Spinal cord (tissue), 10 donors: ENCODE data around the gene DLD. TPM values are rescaled to one million over a fixed set of nuclear protein-coding genes. Genes with fewer than 3 reads are reported as not detected.

Experiments
- DNase-seq, 6 donors: peaks; one replicate each; pipeline versions ENCODE4 v3.0.0 to v3.0.0-alpha.2; 2013 to 2015; ENCODE audit warnings: low spot score in 6 of 6, low read depth in 4 of 6
- H3K27ac ChIP-seq: one replicate; pipeline ENCODE4 v1.5.1; 2013; ENCODE audit warnings: low read depth, low read length, control low read depth
- H3K27me3 ChIP-seq: one replicate; pipeline ENCODE4 v1.6.1; 2013; ENCODE audit warnings: low read length; ENCODE audit not compliant: control insufficient read depth, insufficient read depth
- H3K36me3 ChIP-seq: one replicate; pipeline ENCODE4 v1.6.1; 2013; ENCODE audit warnings: low read length; ENCODE audit not compliant: control insufficient read depth, insufficient read depth
- H3K4me1 ChIP-seq: one replicate; pipeline ENCODE4 v1.6.1; 2013; ENCODE audit warnings: low read length; ENCODE audit not compliant: control insufficient read depth, insufficient read depth
- H3K4me3 ChIP-seq: one replicate; pipeline ENCODE4 v1.5.1; 2013; ENCODE audit warnings: low read depth, low read length, control low read depth
- H3K9me3 ChIP-seq: one replicate; pipeline ENCODE4 v1.6.1; 2013; ENCODE audit warnings: low read length; ENCODE audit not compliant: control insufficient read depth, insufficient read depth
- WGBS: methylation state at CpG from one replicate; pipeline ENCODE4 v1.1.5; 2013; ENCODE audit warnings: missing lambda C conversion rate; ENCODE audit not compliant: insufficient coverage; 5-methylcytosine and 5-hydroxymethylcytosine counted together
- polyA plus RNA-seq, 2 donors: library from polyadenylated mRNA; unstranded; fragments of 120-200 nt; gene quantifications; one replicate each; pipeline ENCODE4 v1.2.1, GENCODE V29; 2013; ENCODE audit not compliant: insufficient read length in 2 of 2
- total RNA-seq, 2 donors: library from RNA; depleted of rRNA in 1 of 2; stranded (reverse); fragments of 120-200 nt in 1 of 2; fragments of >200 nt in 1 of 2; gene quantifications; one replicate each; pipeline versions ENCODE4 v1.2.3 to v1.2.4, GENCODE V29; 2013 to 2014
- donor health status: healthy.

Gene DLD
- total and polyA plus RNA-seq, 4 donors: 56.1 to 98.5 (median 88.8) TPM

DNA sequence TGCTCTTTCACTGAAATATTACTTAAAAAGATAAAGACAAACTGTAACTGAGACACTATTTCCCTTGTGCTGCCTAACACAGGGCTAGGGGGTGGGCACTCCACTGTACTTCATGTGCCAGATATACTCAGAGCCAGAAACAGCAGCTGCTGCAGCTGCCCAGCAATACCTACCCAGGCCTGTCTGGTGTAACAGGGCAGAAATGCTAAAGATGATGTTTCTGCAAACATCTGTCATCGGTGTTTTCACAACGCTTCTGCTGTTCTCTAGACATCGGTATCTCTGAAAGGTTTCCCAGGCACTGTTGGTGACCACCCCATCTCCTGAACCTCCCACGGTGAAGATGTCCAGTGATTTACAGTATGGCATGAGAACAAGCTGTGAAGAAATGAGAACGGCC, 69.3 kb downstream of the DLD start:
- peak in 2 of 6 donors; percentile 41 to 59 for DNase-seq
- H3K4me3 ChIP-seq: no peak overlapping the region
- no peak overlapping the region for H3K27ac ChIP-seq
- peaks cover 8% of the 10 kb centered on the region for H3K4me1 ChIP-seq
- WGBS: no CpG with 5 or more reads among the region's 5 CpGs
- no peaks in the 10 kb centered on the region for H3K27me3 ChIP-seq
- peaks cover 10% of the 10 kb centered on the region for H3K36me3 ChIP-seq
- no peaks in the 10 kb centered on the region for H3K9me3 ChIP-seq

DNA sequence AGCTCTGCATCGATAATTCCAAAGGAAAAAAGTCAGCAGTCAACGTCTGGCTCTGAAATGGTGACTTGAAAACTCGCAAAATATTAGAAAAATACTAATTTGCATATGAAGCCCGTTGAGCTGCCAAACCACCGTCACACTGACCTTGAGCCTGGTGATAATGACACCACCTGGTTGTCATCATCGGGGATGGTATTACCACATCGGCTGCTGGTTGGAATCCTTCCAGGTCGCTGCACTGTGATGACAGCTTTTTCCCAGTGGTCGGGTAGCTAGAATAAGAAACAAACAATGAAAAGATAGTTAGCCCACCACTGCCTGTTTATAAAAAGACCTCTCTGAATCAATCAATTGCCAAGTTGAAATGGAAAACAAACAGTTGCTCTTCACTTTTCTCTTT, 70.4 kb downstream of the DLD start:
- no peaks in the 10 kb centered on the region for H3K27me3 ChIP-seq
- 65% methylated on average over 7 of the region's 9 CpGs for WGBS

DNA sequence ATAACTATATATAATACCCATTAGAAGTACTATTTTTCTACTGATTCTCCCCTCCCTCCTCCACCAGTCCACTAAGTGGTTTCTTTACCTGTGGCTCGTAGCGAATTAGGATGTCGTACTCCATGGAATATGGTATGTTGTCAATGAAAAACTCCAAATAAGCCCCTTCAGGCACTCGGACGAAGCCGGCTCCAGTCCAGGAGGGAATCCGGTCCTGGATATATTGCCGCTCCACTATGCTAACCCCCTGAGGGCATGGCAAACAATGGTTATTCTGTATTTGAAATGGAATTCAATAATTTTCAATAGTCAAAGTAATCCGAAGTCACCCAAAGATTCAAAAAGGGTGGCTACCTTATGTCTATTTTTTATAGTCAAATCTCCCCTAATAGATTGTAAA, 71.8 kb downstream of the DLD start:
- Histone ChIP-seq H3K27me3 (no peaks in the 10 kb centered on the region), H3K27ac (no peak overlapping the region), H3K4me1 (peaks cover 13% of the 10 kb centered on the region), H3K4me3 (no peak overlapping the region), H3K9me3 (no peaks in the 10 kb centered on the region), H3K36me3 (peaks cover 10% of the 10 kb centered on the region)
- DNase-seq: no peak
- WGBS: no CpG with 5 or more reads among the region's 9 CpGs

More for the DNA sequence above, 70.4 kb downstream of the DLD start:
- Histone ChIP-seq H3K9me3 (no peaks in the 10 kb centered on the region), H3K4me1 (peaks cover 8% of the 10 kb centered on the region), H3K4me3 (no peak overlapping the region), H3K27ac (no peak overlapping the region), H3K36me3 (peaks cover 10% of the 10 kb centered on the region)
- no peak for DNase-seq

DNA sequence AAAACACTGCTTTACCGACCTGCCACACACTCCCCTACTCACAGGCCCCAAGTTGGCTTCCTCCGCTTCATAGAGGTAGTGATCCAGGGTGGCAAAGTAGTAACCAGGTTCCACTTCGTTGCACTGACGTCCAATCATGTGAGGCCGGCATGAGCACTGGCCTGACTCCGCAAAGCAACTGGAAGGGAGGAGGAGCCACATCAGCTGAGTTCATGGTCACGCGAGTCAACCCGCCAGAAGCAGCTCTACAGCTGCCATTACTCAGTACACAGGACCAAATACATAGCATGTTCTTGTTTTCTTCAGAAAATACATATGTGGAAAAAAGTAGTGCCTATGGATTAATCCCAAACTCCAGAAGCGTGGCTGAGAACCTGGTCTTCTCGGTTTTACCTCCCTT, 73.5 kb downstream of the DLD start:
- no peak for DNase-seq
- WGBS: 95% methylated on average over 7 of the region's 11 CpGs
- Histone ChIP-seq H3K27ac (no peak overlapping the region), H3K36me3 (peaks cover 5% of the 10 kb centered on the region), H3K4me3 (no peak overlapping the region), H3K27me3 (no peaks in the 10 kb centered on the region), H3K4me1 (peaks cover 8% of the 10 kb centered on the region), H3K9me3 (no peaks in the 10 kb centered on the region)

DNA sequence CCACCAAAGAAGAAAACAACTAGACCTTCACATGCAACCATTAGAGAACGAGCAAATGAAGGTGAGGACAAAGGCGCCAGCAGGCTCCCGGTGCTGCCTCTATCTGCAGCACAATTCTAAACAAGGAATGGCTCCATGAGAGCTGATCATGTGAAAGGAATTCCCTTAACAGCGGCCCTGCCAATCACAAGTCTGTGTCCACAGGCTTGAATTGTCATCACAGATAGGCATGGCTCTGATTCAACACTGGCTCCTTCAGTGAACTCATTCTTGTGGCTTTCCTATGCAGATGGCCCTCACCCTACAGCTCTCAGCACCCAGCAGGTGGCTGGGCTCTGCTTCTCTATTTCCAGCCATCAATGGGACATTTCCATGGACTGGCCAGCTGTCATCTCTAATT, 75.7 kb downstream of the DLD start:
- Histone ChIP-seq H3K36me3 (peaks cover 3% of the 10 kb centered on the region), H3K27me3 (no peaks in the 10 kb centered on the region), H3K9me3 (no peaks in the 10 kb centered on the region), H3K4me3 (no peak overlapping the region), H3K27ac (no peak overlapping the region), H3K4me1 (peaks cover 5% of the 10 kb centered on the region)
- peak in 1 of 6 donors; percentile 32 for DNase-seq
- WGBS: 52% methylated on average over 4 of the region's 4 CpGs

DNA sequence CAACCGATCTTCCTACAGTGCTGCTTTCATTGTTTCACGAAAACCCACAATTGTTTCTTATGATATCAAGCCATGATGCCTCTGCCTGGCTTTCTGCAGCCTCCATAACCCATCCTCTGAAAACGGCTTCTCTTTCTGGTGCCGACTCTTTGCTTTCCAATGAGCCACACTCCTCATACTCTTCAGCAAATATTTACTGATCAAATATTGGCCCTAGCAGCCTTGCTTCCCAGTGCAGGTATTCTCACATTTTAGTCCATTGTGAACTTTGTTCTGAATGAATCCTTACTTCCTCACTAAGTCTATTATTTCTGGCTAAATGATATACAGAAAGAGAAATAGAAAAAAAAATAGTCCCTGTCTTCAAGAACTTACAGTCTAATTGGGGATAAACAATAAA, 76.4 kb downstream of the DLD start:
- no peak overlapping the region for H3K4me3 ChIP-seq
- peaks cover 5% of the 10 kb centered on the region for H3K4me1 ChIP-seq
- peaks cover 3% of the 10 kb centered on the region for H3K36me3 ChIP-seq
- WGBS: 96% methylated on average over 4 of the region's 4 CpGs
- H3K9me3 ChIP-seq: no peaks in the 10 kb centered on the region
- H3K27me3 ChIP-seq: no peaks in the 10 kb centered on the region
- DNase-seq: no peak
- no peak overlapping the region for H3K27ac ChIP-seq

DNA sequence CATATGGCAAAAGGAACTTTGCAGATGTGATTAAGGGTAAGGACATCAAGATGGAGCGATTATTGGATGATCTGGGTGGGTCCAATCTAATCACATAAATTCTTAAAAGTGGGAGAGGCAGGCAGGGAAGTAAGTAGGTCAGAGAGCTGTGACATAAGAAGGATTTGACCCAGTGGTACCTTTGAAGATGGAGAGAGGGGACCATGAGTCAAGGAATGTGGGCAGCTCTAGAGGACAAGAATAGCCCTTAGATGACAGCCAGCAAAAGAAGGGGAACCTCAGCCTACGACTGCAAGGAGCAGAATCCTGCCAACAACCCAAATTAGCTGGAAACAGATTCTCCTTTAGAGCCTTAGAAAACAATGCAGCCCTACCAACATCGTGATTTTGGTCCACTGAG, 77.5 kb downstream of the DLD start:
- WGBS: 100% methylated on average over 1 of the region's 3 CpGs
- H3K4me3 ChIP-seq: no peak overlapping the region
- no peak for DNase-seq
- no peaks in the 10 kb centered on the region for H3K27me3 ChIP-seq
- no peaks in the 10 kb centered on the region for H3K9me3 ChIP-seq
- H3K27ac ChIP-seq: no peak overlapping the region
- H3K36me3 ChIP-seq: peaks cover 3% of the 10 kb centered on the region
- H3K4me1 ChIP-seq: peaks cover 5% of the 10 kb centered on the region

DNA sequence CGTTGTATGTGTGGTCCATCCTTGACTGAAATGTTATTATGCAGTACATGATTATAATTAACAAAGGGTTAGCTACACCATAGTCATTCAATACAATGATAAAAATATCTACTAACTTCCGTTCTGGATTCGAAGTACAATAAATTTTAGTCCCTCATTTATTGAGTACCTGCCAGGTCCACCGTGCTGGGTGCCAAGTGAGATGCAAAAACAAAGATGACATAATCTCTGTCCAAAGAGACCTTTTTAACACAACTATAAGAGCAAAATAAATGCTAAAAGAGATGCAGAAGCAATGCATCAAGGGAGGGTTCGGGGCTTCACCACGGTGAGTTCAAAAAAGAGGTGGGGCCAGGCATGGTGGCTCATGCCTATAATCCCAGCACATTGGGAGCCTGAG, 78.9 kb downstream of the DLD start:
- no peak for DNase-seq
- Histone ChIP-seq H3K9me3 (no peaks in the 10 kb centered on the region), H3K27me3 (no peaks in the 10 kb centered on the region), H3K4me3 (no peak overlapping the region), H3K4me1 (peaks cover 5% of the 10 kb centered on the region), H3K27ac (no peak overlapping the region), H3K36me3 (no peaks in the 10 kb centered on the region)
- WGBS: 73% methylated on average over 4 of the region's 6 CpGs

Other genes starting within 250 kb of the DLD start
- gene SLC26A4, start 230.4 kb upstream of the DLD start, total RNA-seq: 1 to 10 TPM in 1 of 2 donors, under 1 TPM in 1; 0.99 to 1.3 TPM
- under 1 TPM; 0.77 to 0.86 TPM for gene SLC26A4, start 230.4 kb upstream of the DLD start, polyA plus RNA-seq
- 10 to 100 TPM; 28.9 to 29.9 TPM for gene CBLL1, start 147.0 kb upstream of the DLD start, total RNA-seq
- 10 to 100 TPM; 28.7 to 33.7 TPM for gene CBLL1, start 147.0 kb upstream of the DLD start, polyA plus RNA-seq
- not detected for gene SLC26A3, start 88.0 kb upstream of the DLD start, total RNA-seq
- gene SLC26A3, start 88.0 kb upstream of the DLD start, polyA plus RNA-seq: not detected
- gene LAMB1, start 112.0 kb downstream of the DLD start, total RNA-seq: 100 to 1,000 TPM; 158 to 312 TPM
- gene LAMB1, start 112.0 kb downstream of the DLD start, polyA plus RNA-seq: 100 to 1,000 TPM in 1 of 2 donors, 10 to 100 TPM in 1; 84.4 to 199 TPM
- under 1 TPM; 0.30 to 0.50 TPM for gene LAMB4, start 239.2 kb downstream of the DLD start, total RNA-seq
- gene LAMB4, start 239.2 kb downstream of the DLD start, polyA plus RNA-seq: under 1 TPM; 0.19 to 0.29 TPM